HG03439 (cell line): ENCODE results near the gene CEACAM1.
A peak's percentile ranks its signal among the peaks of the same experiment; 100 is the strongest.
"Not testable (repeated sequence)": the region's sequence is repeated elsewhere in the genome, so short reads cannot be mapped to it uniquely, and the experiment has no call there.

Experiments used
- ATAC-seq: cut with Tn5 transposase; IDR thresholded peaks from one replicate; pipeline ENCODE4 v1.9.1; 2021; ENCODE audit warnings: mild to moderate bottlenecking, moderate library complexity; ENCODE audit not compliant: unreplicated experiment

The CEACAM1 gene

DNA sequence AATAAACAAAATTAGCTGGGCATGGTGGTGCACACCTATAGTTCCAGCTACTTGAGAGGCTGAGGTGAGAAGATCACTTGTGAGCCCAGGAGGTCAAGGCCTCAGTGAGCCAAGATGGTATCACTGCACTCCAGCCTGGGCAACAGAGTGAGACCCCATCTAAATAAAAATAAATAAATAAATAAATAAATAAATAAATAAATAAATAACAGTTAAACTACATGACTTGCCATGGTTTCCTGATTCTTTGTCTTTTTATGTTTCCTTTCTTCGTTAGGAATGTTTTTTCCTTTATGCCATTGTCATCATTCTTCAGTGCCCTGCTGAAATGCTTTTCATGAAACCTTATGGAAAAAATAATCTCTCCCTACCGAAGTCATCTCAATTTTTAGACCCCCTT, 50.3 kb downstream of the CEACAM1 start:
- no peak for ATAC-seq

- ATAC-seq: no peak
Observed at GRCh38 chr19:42477117-42477516, 51.2 kb downstream of the CEACAM1 start.

DNA sequence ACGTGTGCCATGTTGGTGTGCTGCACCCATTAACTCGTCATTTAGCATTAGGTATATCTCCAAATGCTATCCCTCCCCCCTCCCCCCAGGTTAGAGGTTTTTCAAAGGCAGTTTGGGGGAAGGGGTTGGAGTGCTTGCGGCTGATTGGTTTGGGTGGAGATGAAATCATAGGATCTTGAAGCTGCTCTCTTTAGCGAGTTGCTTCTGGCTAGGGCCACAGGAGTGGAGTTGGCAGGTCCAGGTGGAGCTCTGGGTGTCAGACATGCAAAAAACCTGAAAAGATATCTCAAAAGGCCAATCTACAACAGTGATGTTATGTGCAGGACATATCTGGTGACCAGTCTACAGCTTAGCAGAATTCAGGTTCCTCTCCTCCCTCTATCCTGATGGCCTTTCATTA, 52.9 kb downstream of the CEACAM1 start:
- no peak for ATAC-seq

DNA sequence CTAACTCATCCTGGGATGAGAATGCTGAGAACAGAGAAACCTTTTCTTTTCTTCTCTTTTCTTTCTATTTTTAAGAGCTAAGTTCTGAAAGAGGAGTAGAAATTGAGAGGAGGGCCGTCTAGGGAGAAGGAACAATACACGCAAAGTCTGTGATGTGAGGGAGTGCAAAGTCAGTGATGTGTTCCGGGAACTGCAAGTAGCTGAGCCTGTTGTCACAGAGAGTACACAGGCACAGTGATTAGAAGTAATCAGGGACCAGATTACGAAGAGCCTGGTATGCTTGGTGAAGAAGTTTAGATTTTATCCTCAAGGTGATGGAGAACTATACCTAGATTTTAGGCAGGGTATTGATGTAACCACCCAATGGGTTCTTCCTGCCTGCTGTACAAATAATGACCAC, 53.5 kb downstream of the CEACAM1 start:
- ATAC-seq: no peak

- ATAC-seq: no peak
Observed at GRCh38 chr19:42473686-42474085, 54.6 kb downstream of the CEACAM1 start.

- no peak for ATAC-seq
Observed at GRCh38 chr19:42472402-42473147, 55.7 kb downstream of the CEACAM1 start.

- ATAC-seq: no peak
Observed at GRCh38 chr19:42471554-42472249, 56.6 kb downstream of the CEACAM1 start.

- ATAC-seq: no peak
Observed at GRCh38 chr19:42469311-42470235, 58.7 kb downstream of the CEACAM1 start.

- no peak for ATAC-seq
Observed at GRCh38 chr19:42468273-42468796, 59.9 kb downstream of the CEACAM1 start.

- no peak for ATAC-seq
Observed at GRCh38 chr19:42467183-42467760, 61.0 kb downstream of the CEACAM1 start.

DNA sequence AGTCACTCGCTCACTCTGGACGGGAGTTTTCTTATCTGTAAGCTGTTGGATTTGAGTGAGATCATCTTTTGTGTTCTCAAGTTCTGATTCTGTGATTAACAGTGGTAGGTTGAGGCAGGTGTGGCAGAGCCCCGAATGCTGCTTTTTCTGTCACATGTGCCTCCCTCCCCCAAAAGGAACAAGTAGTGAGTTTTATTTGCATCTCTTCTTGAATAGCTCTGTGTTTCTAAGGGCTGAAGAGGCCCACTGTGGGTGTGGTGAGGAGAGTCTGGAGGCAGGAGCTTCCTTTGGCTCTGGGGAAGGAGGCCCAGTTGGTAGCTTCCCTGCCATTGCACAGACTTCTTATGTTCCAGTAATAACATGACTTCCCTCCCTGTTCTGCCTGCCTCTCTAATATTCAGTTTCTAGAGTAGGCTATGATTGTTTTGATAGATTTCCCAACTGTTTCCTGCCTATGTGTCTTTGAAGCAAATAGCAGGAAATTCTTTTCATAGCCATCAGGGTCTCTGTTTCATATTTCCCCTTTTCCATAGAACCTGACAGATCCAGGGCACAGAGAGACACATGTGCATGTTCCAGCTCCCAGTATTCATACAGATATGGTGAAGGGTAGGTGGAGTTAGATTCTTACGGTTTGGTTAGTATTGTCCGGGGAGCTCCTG, 61.6 kb downstream of the CEACAM1 start:
- no peak for ATAC-seq

DNA sequence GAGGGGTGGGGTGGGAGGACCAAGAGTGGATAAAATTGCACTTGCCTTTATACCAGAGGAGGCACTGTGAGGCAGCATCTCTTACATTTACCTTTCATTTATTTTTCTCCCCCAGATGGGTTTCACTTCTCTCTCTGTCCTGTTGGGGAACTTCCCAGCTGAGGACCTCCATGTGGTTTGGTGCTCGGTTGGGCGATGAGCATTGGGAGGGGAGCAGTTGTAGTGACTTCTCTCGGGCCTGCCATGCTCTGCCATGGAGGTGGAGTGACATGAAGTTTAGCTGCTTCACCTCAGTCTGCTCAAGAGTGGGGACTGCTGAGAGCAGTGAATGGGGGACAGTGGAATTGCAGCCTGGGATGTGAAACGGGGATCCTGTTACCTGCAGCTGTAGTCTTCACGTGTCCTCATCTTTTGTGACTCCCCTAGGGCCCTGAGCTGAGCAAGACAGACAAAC, 62.4 kb downstream of the CEACAM1 start:
- peak; percentile 68 for ATAC-seq

DNA sequence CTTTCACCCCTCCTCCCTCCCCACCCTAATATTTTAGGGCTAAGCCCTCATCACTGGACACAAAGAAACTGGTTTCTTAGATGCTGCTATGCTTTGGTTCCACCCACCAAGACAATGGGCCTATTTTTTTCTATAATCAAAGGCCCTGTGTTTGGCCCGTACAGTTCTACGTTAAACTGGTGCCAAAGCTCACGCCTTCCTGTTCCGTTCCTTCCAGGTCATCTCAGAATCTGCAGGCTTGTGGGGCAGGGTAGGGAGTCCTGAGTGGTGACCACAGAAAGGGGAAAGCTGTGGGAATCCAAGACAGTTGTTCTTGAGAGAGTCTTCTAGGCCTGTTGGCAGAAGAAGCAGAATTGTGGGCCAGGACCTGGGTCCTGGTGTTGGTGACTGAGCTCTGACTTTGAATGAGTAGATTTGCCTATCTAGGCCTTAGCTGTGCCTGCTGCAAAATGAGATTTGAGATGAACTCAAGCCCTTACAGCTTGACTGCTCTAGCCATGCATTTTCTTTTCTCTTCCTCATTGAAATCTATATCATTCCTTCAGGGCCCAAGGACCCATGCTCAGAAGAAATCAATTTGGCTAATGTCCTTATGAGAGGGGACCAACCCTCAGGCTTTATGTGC, 66.5 kb downstream of the CEACAM1 start:
- no peak for ATAC-seq

- ATAC-seq: not testable (repeated sequence)
Observed at GRCh38 chr19:42461231-42461630, 67.0 kb downstream of the CEACAM1 start.

DNA sequence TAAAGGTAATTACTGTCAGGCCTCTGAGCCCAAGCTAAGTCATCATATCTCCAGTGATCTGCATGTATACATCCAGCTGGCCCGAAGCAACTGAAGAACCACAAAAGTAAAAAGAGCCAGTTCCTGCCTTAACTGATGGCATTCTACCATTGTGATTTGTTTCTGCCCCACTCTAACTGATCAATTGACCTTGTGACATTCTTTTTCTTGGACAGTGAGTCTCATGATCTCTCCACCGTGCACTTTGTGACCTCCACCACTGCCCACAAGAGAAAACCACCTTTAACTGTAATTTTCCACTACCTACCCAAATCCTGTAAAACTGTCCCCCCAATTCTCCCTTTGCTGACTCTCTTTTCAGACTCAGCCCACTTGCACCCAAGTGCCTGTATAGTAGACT, 68.4 kb downstream of the CEACAM1 start:
- no peak for ATAC-seq
